PC-3 (cell line): ENCODE results near the gene FRMPD4. TPM values are rescaled to one million over a fixed set of nuclear protein-coding genes. Genes with fewer than 3 reads are reported as not detected.
A peak's percentile ranks its signal among the peaks of the same experiment; 100 is the strongest.

Experiments used
- ATAC-seq: fragments of 200-7000 bp; cut with Tn5 transposase; 2 replicates; pipeline ENCODE4 v1.9.1; 2020; ENCODE audit warnings: mild to moderate bottlenecking, moderate library complexity
- BruUV-seq: library from RNA; stranded (reverse); fragments of 400-500 nt; replicated peaks from 2 replicates; lab custom pipeline; 2021; lab: Mats Ljungman, UMichigan
- CTCF ChIA-PET: fragments of 300-600 bp; sonication (Branson Sonifier 250); formaldehyde crosslinking; loops from one replicate; lab custom pipeline; 2022; ENCODE audit warnings: antibody characterized with exemption; lab: Charles Lee
- POLR2A ChIA-PET: fragments of 300-600 bp; sonication (Branson Sonifier 250); formaldehyde crosslinking; loops from one replicate; lab custom pipeline; 2022; ENCODE audit warnings: antibody characterized with exemption; ENCODE audit not compliant: unreplicated experiment; lab: Charles Lee
- DNase-seq: peaks from one replicate; pipeline ENCODE4 v3.0.0-alpha.2; 2015
- H2AFZ ChIP-seq: fragments of 300-600 bp; sonication (generic); 2 replicates; pipeline ENCODE4 v1.6.0; 2016; ENCODE audit warnings: antibody characterized with exemption, low read length
- H3F3A ChIP-seq: fragments of 300-600 bp; sonication (generic); one replicate; pipeline ENCODE4 v1.6.0; 2017; ENCODE audit warnings: antibody characterized with exemption, low read length, control low read depth, mild to moderate bottlenecking; ENCODE audit not compliant: unreplicated experiment
- H3K27ac ChIP-seq: fragments of 300-600 bp; sonication (generic); 2 replicates; pipeline ENCODE4 v1.5.1; 2016; ENCODE audit warnings: mild to moderate bottlenecking, low read length
- H3K27me3 ChIP-seq: fragments of 300-600 bp; sonication (generic); 2 replicates; pipeline ENCODE4 v1.6.1; 2016; ENCODE audit warnings: low read length, mixed read lengths
- H3K36me3 ChIP-seq: fragments of 300-600 bp; sonication (generic); 2 replicates; pipeline ENCODE4 v1.6.1; 2016; ENCODE audit warnings: low read depth, mixed run types, low read length, mixed read lengths
- H3K4me1 ChIP-seq: fragments of 300-600 bp; sonication (generic); 2 replicates; pipeline ENCODE4 v1.5.1; 2016; ENCODE audit warnings: low read length; ENCODE audit not compliant: insufficient read depth
- H3K4me2 ChIP-seq: fragments of 300-600 bp; sonication (generic); 2 replicates; pipeline ENCODE4 v1.6.0; 2016; ENCODE audit warnings: low read length
- H3K4me3 ChIP-seq: fragments of 300-600 bp; sonication (generic); 2 replicates; pipeline ENCODE4 v1.5.1; 2016; ENCODE audit warnings: mild to moderate bottlenecking, low read length, mixed read lengths
- H3K79me2 ChIP-seq: fragments of 300-600 bp; sonication (generic); 2 replicates; pipeline ENCODE4 v1.6.1; 2017; ENCODE audit warnings: low read length, mixed read lengths
- H3K9ac ChIP-seq: fragments of 300-600 bp; sonication (generic); 2 replicates; pipeline ENCODE4 v1.6.0; 2016; ENCODE audit warnings: mild to moderate bottlenecking, low read length
- H3K9me2 ChIP-seq: fragments of 300-600 bp; sonication (generic); replicated peaks from 2 replicates; pipeline ENCODE4 v1.6.1; 2016; ENCODE audit warnings: mixed run types, low read length, mixed read lengths
- H3K9me3 ChIP-seq: fragments of 300-600 bp; sonication (generic); 2 replicates; pipeline ENCODE4 v1.6.1; 2016; ENCODE audit warnings: low read length, mixed read lengths
- H4K20me1 ChIP-seq: fragments of 300-600 bp; sonication (generic); 2 replicates; pipeline ENCODE4 v1.6.1; 2016; ENCODE audit warnings: low read length, mixed read lengths
- CTCF ChIP-seq: fragments of 300-600 bp; sonication (generic); conservative IDR thresholded peaks from 2 replicates; pipeline ENCODE4 v1.5.1; 2017; ENCODE audit warnings: antibody characterized with exemption, low read depth, mild to moderate bottlenecking, low read length
- EZH2 ChIP-seq: fragments of 300-600 bp; sonication (generic); IDR thresholded peaks from one replicate; pipeline ENCODE4 v1.6.1; 2017; ENCODE audit warnings: antibody characterized with exemption, mild to moderate bottlenecking, low read length; ENCODE audit not compliant: unreplicated experiment
- EZH2phosphoT487 ChIP-seq: fragments of 300-600 bp; sonication (generic); IDR thresholded peaks from 2 replicates; pipeline ENCODE4 v1.6.1; 2018; ENCODE audit warnings: mild to moderate bottlenecking, antibody characterized with exemption, low read length, borderline replicate concordance
- intact Hi-C: fragments of 100-400 bp; cut with micrococcal nuclease; formaldehyde crosslinking; loops from 2 replicates; pipeline ENCODE4 v1.9.0; 2023
- total RNA-seq: library from RNA; depleted of rRNA; stranded (reverse); fragments of >200 nt; gene quantifications from 2 replicates; pipeline ENCODE4 v1.2.3, GENCODE V29; 2014

FRMPD4 gene
- total RNA-seq, 1 experiment from 2014 or later: 0.15 TPM

DNA sequence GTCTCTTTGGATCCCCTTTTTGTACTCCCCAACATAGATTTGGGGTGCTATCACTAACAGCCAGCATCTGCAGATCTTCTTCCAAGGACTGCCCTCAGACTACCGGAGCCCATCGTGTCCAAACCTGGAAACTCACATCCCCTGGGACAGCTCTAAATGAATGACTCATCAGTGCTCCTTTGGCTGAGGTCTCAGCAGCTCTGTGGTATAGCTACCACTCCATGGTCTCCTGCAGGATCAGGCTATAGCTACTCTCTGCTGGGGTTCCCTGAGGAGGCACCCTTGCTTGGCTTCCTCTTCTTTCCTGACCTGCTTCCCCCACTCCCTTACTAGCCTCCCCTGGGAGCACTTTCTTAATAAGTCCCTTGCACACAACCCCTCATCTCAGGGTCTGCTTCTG, 555.5 kb downstream of the FRMPD4 start:
- H3K9me3 ChIP-seq: no peaks in the 10 kb centered on the region
- no peaks in the 10 kb centered on the region for H3K79me2 ChIP-seq
- no peak for ATAC-seq
- H2AFZ ChIP-seq: no peak overlapping the region
- no peak for DNase-seq
- TF ChIP-seq EZH2phosphoT487 (no peak), EZH2 (no peak), CTCF (no peak)
- H3K27me3 ChIP-seq: no peaks in the 10 kb centered on the region
- no peak overlapping the region for H3K27ac ChIP-seq
- no peaks in the 10 kb centered on the region for H3F3A ChIP-seq
- no peaks in the 10 kb centered on the region for H4K20me1 ChIP-seq
- intact Hi-C loops: no loop called here
- POLR2A ChIA-PET: no interaction called here
- H3K9ac ChIP-seq: no peak overlapping the region
- no peak overlapping the region for H3K4me3 ChIP-seq
- H3K9me2 ChIP-seq: no peaks in the 10 kb centered on the region
- CTCF ChIA-PET: no interaction called here
- H3K4me1 ChIP-seq: no peaks in the 10 kb centered on the region
- no TSS peak for BruUV-seq
- H3K36me3 ChIP-seq: no peaks in the 10 kb centered on the region
- H3K4me2 ChIP-seq: no peak overlapping the region

DNA sequence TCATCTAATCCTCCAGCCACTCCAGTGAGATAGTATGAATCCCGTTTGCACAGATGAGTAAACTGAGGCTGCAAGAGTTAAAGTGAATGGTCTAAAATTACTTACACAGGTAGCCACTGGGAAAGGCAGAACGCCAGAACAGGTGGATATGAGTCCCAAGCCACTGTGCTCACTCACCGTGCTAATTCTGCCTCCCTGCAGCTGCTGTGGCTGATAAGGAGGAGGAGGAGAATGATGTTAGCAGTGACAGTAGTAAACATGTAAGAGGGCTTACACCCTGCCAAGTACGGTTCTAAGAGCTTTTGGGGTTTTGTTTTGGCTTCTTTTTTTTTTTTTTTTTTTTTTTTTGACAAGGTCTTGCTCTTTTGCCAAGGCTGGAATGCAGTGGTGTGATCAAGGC, 562.5 kb downstream of the FRMPD4 start:
- H3K9me2 ChIP-seq: no peaks in the 10 kb centered on the region
- H3K79me2 ChIP-seq: no peaks in the 10 kb centered on the region
- no peaks in the 10 kb centered on the region for H4K20me1 ChIP-seq
- no peaks in the 10 kb centered on the region for H3K27me3 ChIP-seq
- H3K4me3 ChIP-seq: no peak overlapping the region
- no TSS peak for BruUV-seq
- no peak overlapping the region for H2AFZ ChIP-seq
- no peak overlapping the region for H3K27ac ChIP-seq
- TF ChIP-seq EZH2phosphoT487 (no peak), EZH2 (no peak), CTCF (no peak)
- ChIA-PET CTCF (no interaction called here), POLR2A (no interaction called here)
- no peaks in the 10 kb centered on the region for H3F3A ChIP-seq
- H3K36me3 ChIP-seq: no peaks in the 10 kb centered on the region
- H3K4me1 ChIP-seq: 0 out of 2 replicates have a peak, but pooled peaks cover 3% of the 10 kb centered on the region
- intact Hi-C loops: loop anchor here (1.0 to 10.0 kb wide), 6 partner anchors 105 to 620 kb away; no protein-coding TSS in a partner anchor
- no peak overlapping the region for H3K9ac ChIP-seq
- no peak overlapping the region for H3K4me2 ChIP-seq
- no peaks in the 10 kb centered on the region for H3K9me3 ChIP-seq
- DNase-seq: no peak
- ATAC-seq: no peak

GRCh38 chrX:12701628-12702027, 563.4 kb downstream of the FRMPD4 start:
- Histone ChIP-seq H3K27me3 (no peaks in the 10 kb centered on the region), H3K27ac (no peak overlapping the region), H3K4me1 (0 out of 2 replicates have a peak, but pooled peaks cover 3% of the 10 kb centered on the region), H3K36me3 (no peaks in the 10 kb centered on the region), H3K79me2 (no peaks in the 10 kb centered on the region), H3K9me3 (no peaks in the 10 kb centered on the region), H2AFZ (peak overlapping the region; percentile 41), H3F3A (no peaks in the 10 kb centered on the region), H3K4me3 (no peak overlapping the region), H4K20me1 (no peaks in the 10 kb centered on the region), H3K9me2 (no peaks in the 10 kb centered on the region), H3K9ac (no peak overlapping the region), H3K4me2 (peak overlapping the region; percentile 53)
- CTCF ChIA-PET: interaction anchor here (0.9 to 1.4 kb wide), 3 partner anchors 113 to 621 kb away, joined by 3 to 5 read pairs (median 5); no protein-coding TSS in a partner anchor
- peak; percentile 97 for ATAC-seq
- no TSS peak for BruUV-seq
- TF ChIP-seq CTCF (peak; percentile 79), EZH2phosphoT487 (no peak)
- intact Hi-C loops: loop anchor here (1.0 to 10.0 kb wide), 7 partner anchors 106 to 621 kb away; no protein-coding TSS in a partner anchor
- POLR2A ChIA-PET: interaction anchor here (0.6 kb wide), 1 partner anchor 1036 kb away, joined by 3 read pairs; the partner anchor contains the start of gene ARHGAP6
- peak; percentile 84 for DNase-seq
